HCT116 (cell line): ENCODE data around the gene CNTNAP2.

Source experiments
- EZH2 ChIP-seq: fragments of 200-600 bp; sonication (generic); IDR thresholded peaks from 2 replicates; pipeline ENCODE4 v1.6.1; 2017; ENCODE audit warnings: antibody characterized with exemption, mixed run types
- TF ChIP-seq, protein P1 (sequence below), 3 experiments: fragments of 200-600 bp in 1 of 3; sonication (generic) in 1 of 3; IDR thresholded peaks in 2 of 3; conservative IDR thresholded peaks in 1 of 3; 2 replicates each; pipeline ENCODE4 v1.5.1; 2012 to 2017; ENCODE audit warnings: low read depth in 2 of 3, low read length in 2 of 3, antibody characterized with exemption in 1 of 3, borderline replicate concordance in 1 of 3, control low read depth in 1 of 3, mild to moderate bottlenecking in 1 of 3, mixed read lengths in 1 of 3, mixed run types in 1 of 3, moderate library complexity in 1 of 3; ENCODE audit not compliant: insufficient read depth in 1 of 3

DNA sequence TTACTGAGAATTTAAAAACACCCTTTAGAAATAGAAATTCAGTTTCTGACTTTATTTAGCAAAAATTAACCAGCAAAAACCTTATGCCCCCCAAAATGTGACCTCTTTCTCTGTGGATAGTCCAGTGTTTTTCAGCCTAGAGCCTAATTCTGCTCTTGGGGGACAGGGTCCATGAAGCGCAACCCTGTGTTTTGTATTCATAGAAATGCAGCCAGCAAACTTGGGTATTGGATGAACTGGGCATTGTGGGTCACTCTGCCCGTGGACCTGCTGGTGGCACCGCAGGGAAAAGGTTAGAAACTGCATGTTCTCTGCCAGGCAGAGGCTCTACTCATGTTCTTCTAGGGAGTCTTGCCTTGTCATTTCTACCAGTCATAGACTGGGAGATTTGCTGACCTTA lies 1686.5 kb downstream of the CNTNAP2 start:
- TF ChIP-seq, protein P1, sequence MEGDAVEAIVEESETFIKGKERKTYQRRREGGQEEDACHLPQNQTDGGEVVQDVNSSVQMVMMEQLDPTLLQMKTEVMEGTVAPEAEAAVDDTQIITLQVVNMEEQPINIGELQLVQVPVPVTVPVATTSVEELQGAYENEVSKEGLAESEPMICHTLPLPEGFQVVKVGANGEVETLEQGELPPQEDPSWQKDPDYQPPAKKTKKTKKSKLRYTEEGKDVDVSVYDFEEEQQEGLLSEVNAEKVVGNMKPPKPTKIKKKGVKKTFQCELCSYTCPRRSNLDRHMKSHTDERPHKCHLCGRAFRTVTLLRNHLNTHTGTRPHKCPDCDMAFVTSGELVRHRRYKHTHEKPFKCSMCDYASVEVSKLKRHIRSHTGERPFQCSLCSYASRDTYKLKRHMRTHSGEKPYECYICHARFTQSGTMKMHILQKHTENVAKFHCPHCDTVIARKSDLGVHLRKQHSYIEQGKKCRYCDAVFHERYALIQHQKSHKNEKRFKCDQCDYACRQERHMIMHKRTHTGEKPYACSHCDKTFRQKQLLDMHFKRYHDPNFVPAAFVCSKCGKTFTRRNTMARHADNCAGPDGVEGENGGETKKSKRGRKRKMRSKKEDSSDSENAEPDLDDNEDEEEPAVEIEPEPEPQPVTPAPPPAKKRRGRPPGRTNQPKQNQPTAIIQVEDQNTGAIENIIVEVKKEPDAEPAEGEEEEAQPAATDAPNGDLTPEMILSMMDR (IDR thresholded peaks at IDR 0.05 in 2 of 3, conservative IDR thresholded peaks at IDR 0.05 in 1 of 3; ENCODE audit: borderline replicate concordance in 1 of 3, insufficient read depth in 1 of 3, low read depth in 2 of 3, low read length in 2 of 3): no peak
- TF ChIP-seq EZH2: no peak
